Astrocyte (in vitro differentiated cells and primary cell): ENCODE results near the gene FHIT.

Experiments
- CTCF ChIP-seq: IDR thresholded peaks from 2 replicates; pipeline ENCODE4 v1.5.1; 2011; ENCODE audit warnings: low read depth, mild to moderate bottlenecking, inconsistent platforms, low read length, moderate library complexity; ENCODE audit not compliant: insufficient read depth
- EZH2 ChIP-seq: IDR thresholded peaks from 2 replicates; pipeline ENCODE4 v1.6.1; 2012; ENCODE audit warnings: mild to moderate bottlenecking, low read length, inconsistent platforms; ENCODE audit not compliant: insufficient read depth

GRCh38 chr3:61248496-61248895 lies 2.8 kb downstream of the FHIT start:
- no peak for TF ChIP-seq CTCF
- TF ChIP-seq EZH2 = no peak
